Stimulated activated CD4-positive, alpha-beta T cell treated with anti-CD3 and anti-CD28 coated beads, Interleukin-4, amount 100 ng/mL, for 24 hours (primary cell): Measurements from ENCODE around the gene DENND5A.

Source experiments
- DNase-seq: peaks from one replicate; pipeline ENCODE4 v3.0.0-alpha.2; 2020

Gene DENND5A

DNA sequence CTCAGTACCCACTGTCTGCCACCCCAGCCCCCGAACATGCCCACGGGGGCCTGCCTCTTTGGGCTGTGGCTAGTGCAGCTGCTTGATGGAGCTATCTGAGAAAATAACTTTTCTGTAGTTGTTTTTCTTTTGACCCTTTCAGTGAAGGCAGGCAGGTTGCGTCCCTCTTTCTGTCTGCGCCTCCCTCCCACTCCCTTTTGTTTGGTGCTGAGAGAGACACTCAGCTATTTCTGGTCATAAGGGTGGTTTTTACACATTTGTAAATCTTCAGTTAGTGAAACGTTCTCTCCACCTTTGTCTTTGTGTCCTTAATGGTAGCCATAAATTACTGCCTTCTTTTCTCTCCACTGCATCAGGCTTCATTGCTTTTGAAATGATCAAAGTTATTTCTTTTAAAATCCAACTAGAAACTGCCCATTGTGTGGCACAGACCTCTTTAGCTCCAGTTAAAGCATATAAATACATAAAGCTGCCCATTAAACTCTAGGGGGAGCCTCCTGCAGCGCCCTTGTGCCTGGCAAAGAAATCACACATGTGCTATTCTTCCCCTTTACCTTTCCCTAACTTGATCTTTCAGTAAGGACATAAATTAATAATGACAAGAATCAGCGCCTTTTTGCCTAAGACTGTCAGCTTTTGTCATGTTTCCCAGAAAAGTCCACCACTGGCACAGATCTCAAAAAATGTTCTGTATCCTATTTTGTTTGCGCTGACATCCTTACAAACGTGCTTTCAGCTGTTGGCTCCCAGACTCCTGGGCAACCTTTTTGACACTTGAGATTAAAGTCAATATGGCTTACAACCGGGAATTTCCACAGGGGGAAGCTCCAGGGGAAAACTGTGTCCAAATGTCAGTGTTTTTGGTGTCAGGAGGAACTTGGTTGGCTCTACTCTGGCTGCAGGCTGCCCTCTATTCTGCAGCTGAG lies 172.0 kb downstream of the DENND5A start:
- DNase-seq = no peak

- no peak for DNase-seq
These were observed 173.1 kb downstream of the DENND5A start for GRCh38 chr11:9092072-9092471.

GRCh38 chr11:9091044-9091922 lies 173.9 kb downstream of the DENND5A start, which contains the start of gene SCUBE2:
Gene SCUBE2, minus strand, starts transcription at chr11:9091599. Its CDS starts 71 bp downstream, at chr11:9091528.
- no peak for DNase-seq

GRCh38 chr11:9090488-9091043 lies 174.6 kb downstream of the DENND5A start:
- no peak for DNase-seq

- DNase-seq = no peak
These were observed 175.5 kb downstream of the DENND5A start for GRCh38 chr11:9089636-9090035.

DNA sequence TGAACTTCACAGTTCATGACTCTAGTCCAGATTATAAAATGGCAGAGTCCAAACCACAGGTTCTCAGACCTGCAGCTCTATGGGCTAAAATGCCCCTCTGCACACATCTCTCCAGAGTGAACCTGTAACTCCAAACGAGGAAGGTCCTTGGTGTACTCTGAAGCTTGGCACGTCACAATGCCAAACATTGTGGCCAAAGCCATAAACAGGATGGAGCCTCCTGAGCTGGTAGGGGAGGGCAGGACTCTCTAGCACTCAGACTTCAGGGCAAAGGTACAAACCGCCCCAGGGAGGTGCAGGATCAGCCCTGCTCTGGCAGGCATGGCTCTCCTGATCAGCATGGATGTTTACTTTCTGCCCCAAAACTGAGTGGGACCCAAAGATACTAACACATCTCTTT lies 176.1 kb downstream of the DENND5A start:
- no peak for DNase-seq
